Activated CD4-positive, alpha-beta memory T cell treated with anti-CD3 and anti-CD28 coated beads for 36 hours (primary cell): ENCODE measurements around the gene DLGAP1. TPM values are rescaled to one million over a fixed set of nuclear protein-coding genes. Genes with fewer than 3 reads are reported as not detected.

ENCODE experiments used
- CTCF ChIA-PET: fragments of 350-600 bp; sonication (Branson Sonifier 250); formaldehyde crosslinking; loops from one replicate; lab custom pipeline; 2021; ENCODE audit warnings: antibody characterized with exemption, inconsistent platforms; lab: Charles Lee
- POLR2A ChIA-PET: fragments of 350-600 bp; sonication (Branson Sonifier 250); formaldehyde crosslinking; loops from one replicate; lab custom pipeline; 2021; ENCODE audit warnings: antibody characterized with exemption; lab: Charles Lee
- DNase-seq: peaks from one replicate; pipeline ENCODE4 v3.0.0-alpha.2; 2020
- H3K27ac Mint-ChIP-seq: one replicate; pipeline ENCODE4 v1.8.0; 2021; ENCODE audit warnings: mixed read lengths
- H3K27me3 Mint-ChIP-seq: one replicate; pipeline ENCODE4 v1.8.0; 2021; ENCODE audit warnings: mixed read lengths
- H3K36me3 Mint-ChIP-seq: one replicate; pipeline ENCODE4 v1.8.0; 2021; ENCODE audit warnings: mixed read lengths
- H3K4me1 Mint-ChIP-seq: one replicate; pipeline ENCODE4 v1.8.0; 2021; ENCODE audit warnings: low read depth, mixed read lengths
- H3K4me3 Mint-ChIP-seq: one replicate; pipeline ENCODE4 v1.8.0; 2021; ENCODE audit warnings: mild to moderate bottlenecking, mixed read lengths
- H3K9me3 Mint-ChIP-seq: one replicate; pipeline ENCODE4 v1.8.0; 2021; ENCODE audit warnings: mixed read lengths
- intact Hi-C: fragments of 100-400 bp; cut with micrococcal nuclease; formaldehyde crosslinking; loops from one replicate; pipeline ENCODE4 v1.15.1; 2023
- total RNA-seq, 2 experiments: library from RNA; stranded (reverse); gene quantifications; one replicate each; pipeline ENCODE4 v1.2.3, GENCODE V29; 2021

The DLGAP1 gene
- total RNA-seq, 2 experiments from 2014 or later = 0.45 to 1.0 TPM

DNA sequence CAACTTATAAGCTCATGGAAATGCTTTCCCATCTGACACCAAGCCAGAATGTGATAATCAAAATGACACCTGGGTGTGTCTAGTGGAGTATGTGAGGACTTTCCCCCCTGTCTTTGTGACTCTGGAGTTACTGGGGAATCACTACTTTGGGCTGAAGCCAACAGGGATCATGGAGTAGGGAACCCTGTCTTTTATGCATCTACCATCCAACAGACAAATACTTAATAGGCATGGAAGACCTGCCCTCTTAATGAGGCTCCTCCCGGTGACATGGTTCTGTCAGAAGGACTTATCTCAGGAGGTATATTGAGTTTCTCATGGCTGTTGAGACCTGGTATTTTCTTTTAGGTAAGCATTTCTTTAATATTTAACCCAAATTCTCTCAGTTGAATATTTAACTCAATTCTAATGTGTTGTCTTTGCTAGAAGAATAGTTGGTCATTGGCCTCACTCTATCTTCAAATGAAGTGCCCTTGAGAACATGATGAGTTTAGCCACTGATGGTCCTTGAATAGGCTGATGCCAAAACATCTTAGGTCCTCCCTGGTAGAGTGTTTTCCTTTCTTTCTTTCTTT is 963.0 kb downstream of the DLGAP1 start:
- DNase-seq = no peak
- H3K4me1 Mint-ChIP-seq = peaks cover 9% of the 10 kb centered on the region
- no peaks in the 10 kb centered on the region for H3K9me3 Mint-ChIP-seq
- no peaks in the 10 kb centered on the region for H3K36me3 Mint-ChIP-seq
- ChIA-PET POLR2A (no interaction called here), CTCF (interaction anchor here (1.1 to 2.0 kb wide), 2 partner anchors 10 to 175 kb away, joined by 3 to 6 read pairs; no protein-coding TSS in a partner anchor)
- H3K4me3 Mint-ChIP-seq = no peak overlapping the region
- peaks cover 15% of the 10 kb centered on the region for H3K27me3 Mint-ChIP-seq
- no peak overlapping the region for H3K27ac Mint-ChIP-seq
- intact Hi-C loops = no loop called here

DNA sequence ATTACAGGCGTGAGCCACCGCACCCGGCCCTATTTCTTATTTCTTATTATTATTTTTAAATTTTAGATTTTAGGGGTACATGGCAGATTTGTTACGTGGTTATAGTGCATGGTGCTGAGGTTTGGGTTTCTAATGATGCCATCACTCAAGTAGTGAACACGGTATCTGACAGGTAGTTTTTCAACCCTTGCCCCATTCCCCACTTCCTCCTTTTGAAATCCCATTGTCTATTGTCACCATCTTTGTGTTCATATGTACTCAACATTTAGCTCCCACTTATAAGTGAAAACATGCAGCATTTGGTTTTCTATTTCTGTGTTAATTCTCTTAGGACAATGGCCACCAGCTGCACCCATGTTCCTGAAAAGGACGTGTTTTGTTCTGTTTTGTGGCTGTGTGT is 965.6 kb downstream of the DLGAP1 start:
- intact Hi-C loops = loop anchor here (5.0 kb wide), 1 partner anchor 38 kb away; no protein-coding TSS in a partner anchor
- H3K9me3 Mint-ChIP-seq = no peaks in the 10 kb centered on the region
- H3K27ac Mint-ChIP-seq = no peak overlapping the region
- ChIA-PET POLR2A (no interaction called here), CTCF (no interaction called here)
- DNase-seq = no peak
- H3K4me3 Mint-ChIP-seq = no peak overlapping the region
- H3K36me3 Mint-ChIP-seq = no peaks in the 10 kb centered on the region
- H3K4me1 Mint-ChIP-seq = peaks cover 9% of the 10 kb centered on the region
- peaks cover 13% of the 10 kb centered on the region for H3K27me3 Mint-ChIP-seq

DNA sequence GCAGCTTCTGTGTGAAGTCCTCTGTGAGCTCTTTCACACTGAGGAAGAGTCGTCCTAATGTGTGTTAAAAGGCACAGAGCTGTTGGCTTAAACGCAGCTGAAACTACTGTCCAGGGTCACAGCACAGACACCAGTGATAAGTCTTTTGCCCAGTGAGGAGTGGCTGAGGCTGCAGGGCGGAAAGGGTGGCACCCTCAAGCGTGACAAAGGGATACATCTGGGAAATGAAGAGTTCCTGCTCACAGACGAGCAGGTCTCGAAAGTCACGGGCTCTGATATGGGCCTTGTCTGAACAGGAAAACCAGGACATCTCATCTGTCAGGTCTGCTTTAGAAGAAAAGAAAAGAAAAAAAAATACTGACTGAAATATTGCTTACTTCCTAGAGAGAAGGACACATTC is 968.6 kb downstream of the DLGAP1 start:
- POLR2A ChIA-PET = no interaction called here
- no peaks in the 10 kb centered on the region for H3K36me3 Mint-ChIP-seq

DNA sequence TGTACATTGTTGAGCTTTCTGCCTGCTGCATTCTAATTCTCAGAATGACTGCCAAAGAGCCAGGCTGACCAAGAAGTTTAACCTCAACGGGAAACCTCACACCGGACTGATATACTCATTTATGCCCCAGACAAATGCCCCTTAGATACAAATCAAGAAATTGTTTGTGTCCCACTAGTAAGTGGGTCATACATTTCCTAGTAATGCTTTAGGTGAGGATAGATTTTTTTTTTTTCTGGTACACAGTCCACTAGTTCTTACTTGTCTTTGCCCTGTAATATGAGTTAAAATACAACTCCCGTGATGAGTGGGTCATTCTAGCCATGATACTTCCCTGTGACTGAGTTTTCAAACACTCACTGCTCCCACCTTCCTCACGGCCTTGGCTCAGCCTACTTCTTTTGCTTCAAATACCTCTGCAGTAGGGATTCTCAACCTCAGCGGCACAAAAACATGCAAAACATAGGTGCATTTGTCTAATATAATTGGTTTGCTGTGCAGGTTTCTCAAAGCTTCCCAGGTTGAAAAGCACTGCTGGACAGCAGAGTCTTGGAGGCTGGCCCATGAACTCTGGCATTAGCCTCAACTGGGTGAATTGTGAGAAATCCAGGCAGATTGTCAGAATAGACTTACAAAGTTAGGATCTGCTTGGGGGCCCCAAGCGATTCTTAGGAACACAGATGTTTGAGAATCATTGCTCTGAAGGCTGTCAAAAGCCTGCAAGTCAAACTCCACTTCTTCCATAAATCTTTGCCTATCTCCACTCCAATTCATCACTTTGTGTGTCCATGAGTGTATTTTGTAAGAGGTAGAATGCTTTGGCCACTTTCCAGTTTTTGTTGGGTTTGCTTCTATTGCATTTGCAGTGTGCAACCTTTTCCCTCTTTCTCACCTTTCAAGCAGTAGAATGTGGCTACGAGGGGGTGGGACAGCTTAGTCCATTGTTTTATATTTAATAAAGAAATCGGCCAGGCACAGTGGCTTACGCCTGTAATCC is 969.7 kb downstream of the DLGAP1 start:
- ChIA-PET CTCF (interaction anchor here (0.6 to 1.5 kb wide), 2 partner anchors 91 to 101 kb away, joined by 3 to 4 read pairs; no protein-coding TSS in a partner anchor), POLR2A (no interaction called here)
- peaks cover 5% of the 10 kb centered on the region for H3K27me3 Mint-ChIP-seq
- no peaks in the 10 kb centered on the region for H3K36me3 Mint-ChIP-seq
- DNase-seq = peak; percentile 28
- intact Hi-C loops = loop anchor here (5.0 kb wide), 1 partner anchor 42 kb away; no protein-coding TSS in a partner anchor
- H3K4me3 Mint-ChIP-seq = no peak overlapping the region
- H3K4me1 Mint-ChIP-seq = peaks cover 9% of the 10 kb centered on the region
- no peaks in the 10 kb centered on the region for H3K9me3 Mint-ChIP-seq
- H3K27ac Mint-ChIP-seq = no peak overlapping the region

More for the DNA sequence above, 968.6 kb downstream of the DLGAP1 start:
- no peak for DNase-seq
- no peak overlapping the region for H3K4me3 Mint-ChIP-seq
- H3K9me3 Mint-ChIP-seq = no peaks in the 10 kb centered on the region
- intact Hi-C loops = loop anchor here (5.0 kb wide), 1 partner anchor 41 kb away; no protein-coding TSS in a partner anchor
- H3K27me3 Mint-ChIP-seq = peaks cover 5% of the 10 kb centered on the region
- no peak overlapping the region for H3K27ac Mint-ChIP-seq
- CTCF ChIA-PET = interaction anchor here (0.6 kb wide), 1 partner anchor 90 kb away, joined by 3 read pairs; no protein-coding TSS in a partner anchor
- peaks cover 9% of the 10 kb centered on the region for H3K4me1 Mint-ChIP-seq

DNA sequence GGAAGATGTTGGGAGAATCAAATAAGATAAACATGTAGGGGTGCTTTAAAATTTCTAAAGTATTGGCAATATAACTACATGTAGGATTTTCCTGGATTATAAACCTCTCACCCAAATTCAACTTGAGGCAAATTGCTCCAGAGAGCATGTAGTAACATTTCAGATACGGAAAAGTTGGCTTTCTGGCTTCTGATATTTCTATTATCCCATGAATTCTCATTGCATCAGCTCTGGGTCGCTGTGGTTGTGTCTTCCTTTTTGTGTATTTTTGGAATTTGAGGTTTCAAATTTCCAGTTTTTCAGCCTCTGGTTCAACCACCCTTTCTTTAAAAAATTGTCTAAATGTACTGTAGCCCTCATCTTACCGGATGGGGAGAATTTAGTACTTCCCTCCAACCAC is 972.8 kb downstream of the DLGAP1 start:
- no peaks in the 10 kb centered on the region for H3K9me3 Mint-ChIP-seq
- no peak overlapping the region for H3K4me3 Mint-ChIP-seq
- DNase-seq = no peak
- peaks cover 1% of the 10 kb centered on the region for H3K27me3 Mint-ChIP-seq
- ChIA-PET CTCF (interaction anchor here (0.7 to 2.0 kb wide), 12 partner anchors 9 to 185 kb away, joined by 3 to 12 read pairs (median 4); no protein-coding TSS in a partner anchor), POLR2A (no interaction called here)
- no peaks in the 10 kb centered on the region for H3K36me3 Mint-ChIP-seq
- no peak overlapping the region for H3K27ac Mint-ChIP-seq
- intact Hi-C loops = no loop called here
- peaks cover 9% of the 10 kb centered on the region for H3K4me1 Mint-ChIP-seq

DNA sequence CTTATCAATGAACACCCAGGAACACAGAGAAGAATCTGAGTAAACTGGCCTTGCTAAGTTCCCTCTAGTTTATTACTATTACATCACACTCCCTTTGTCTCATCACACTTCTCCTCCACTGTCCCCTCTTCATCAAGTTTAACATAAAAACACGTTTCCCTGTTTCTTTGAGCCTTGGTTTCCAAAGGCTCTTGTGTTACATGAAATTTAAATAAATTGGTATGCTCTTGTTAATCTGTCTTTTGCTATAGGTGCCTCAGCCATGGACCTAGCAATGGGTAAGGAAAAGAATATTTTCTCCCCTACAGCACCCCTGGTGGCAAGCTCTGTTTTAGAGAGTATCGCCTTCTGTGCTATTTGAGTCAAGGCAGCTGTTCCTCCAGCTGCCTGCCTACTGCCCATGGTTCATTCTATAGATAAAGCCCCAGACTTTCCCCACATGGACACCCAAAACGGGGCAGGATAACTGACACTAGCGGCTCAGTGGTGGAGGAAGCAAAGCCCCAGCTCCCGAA is 973.4 kb downstream of the DLGAP1 start:
- no peaks in the 10 kb centered on the region for H3K36me3 Mint-ChIP-seq
- no peak overlapping the region for H3K27ac Mint-ChIP-seq
- CTCF ChIA-PET = interaction anchor here (0.5 to 2.0 kb wide), 13 partner anchors 8 to 475 kb away, joined by 3 to 12 read pairs (median 4); no protein-coding TSS in a partner anchor
- intact Hi-C loops = no loop called here
- peak; percentile 40 for DNase-seq
- H3K4me3 Mint-ChIP-seq = no peak overlapping the region
- peaks cover 9% of the 10 kb centered on the region for H3K4me1 Mint-ChIP-seq
- POLR2A ChIA-PET = no interaction called here
- no peaks in the 10 kb centered on the region for H3K9me3 Mint-ChIP-seq
- H3K27me3 Mint-ChIP-seq = peaks cover 1% of the 10 kb centered on the region

DNA sequence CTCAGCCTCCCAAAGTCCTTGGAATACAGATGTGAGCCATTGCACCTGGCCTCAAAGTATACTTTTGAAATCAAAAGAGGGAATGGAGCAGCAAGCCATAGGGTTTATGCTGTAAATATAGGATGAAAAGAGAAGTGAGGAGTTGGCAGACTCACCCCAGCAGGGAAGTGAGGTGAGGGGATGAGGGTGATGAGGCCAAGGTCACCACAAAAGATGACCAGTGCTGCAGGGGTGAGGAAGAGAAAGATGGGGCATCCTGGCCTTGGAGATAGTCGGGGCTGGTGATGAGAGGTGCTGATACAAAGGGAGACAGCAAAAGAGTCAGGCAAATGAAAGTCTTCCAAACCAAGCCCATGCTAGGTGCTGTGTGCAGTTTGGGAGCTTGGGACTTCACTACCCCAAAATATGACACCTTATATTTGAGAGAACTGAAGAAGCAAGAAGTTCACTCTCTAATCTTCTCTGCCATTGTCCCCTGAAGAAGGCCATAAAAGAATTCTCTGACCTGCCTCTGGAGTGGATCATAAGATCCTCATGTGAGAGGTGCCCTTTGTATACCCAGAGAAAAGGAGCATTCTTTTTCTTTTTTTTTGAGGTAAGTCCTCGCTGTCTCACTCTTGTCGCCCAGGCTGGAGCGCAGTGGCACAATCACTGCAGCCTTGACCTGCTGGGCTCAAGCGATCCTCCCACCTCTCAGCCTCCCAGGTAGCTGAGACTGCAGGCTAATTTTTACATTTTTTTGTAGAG is 974.1 kb downstream of the DLGAP1 start:
- Mint-ChIP-seq H3K9me3 (no peaks in the 10 kb centered on the region), H3K27ac (no peak overlapping the region), H3K27me3 (peaks cover 1% of the 10 kb centered on the region), H3K36me3 (no peaks in the 10 kb centered on the region), H3K4me1 (peaks cover 9% of the 10 kb centered on the region), H3K4me3 (no peak overlapping the region)
- CTCF ChIA-PET = interaction anchor here (0.7 to 2.0 kb wide), 9 partner anchors 7 to 199 kb away, joined by 4 to 12 read pairs (median 5); no protein-coding TSS in a partner anchor
- POLR2A ChIA-PET = no interaction called here
- intact Hi-C loops = no loop called here
- DNase-seq = no peak

DNA sequence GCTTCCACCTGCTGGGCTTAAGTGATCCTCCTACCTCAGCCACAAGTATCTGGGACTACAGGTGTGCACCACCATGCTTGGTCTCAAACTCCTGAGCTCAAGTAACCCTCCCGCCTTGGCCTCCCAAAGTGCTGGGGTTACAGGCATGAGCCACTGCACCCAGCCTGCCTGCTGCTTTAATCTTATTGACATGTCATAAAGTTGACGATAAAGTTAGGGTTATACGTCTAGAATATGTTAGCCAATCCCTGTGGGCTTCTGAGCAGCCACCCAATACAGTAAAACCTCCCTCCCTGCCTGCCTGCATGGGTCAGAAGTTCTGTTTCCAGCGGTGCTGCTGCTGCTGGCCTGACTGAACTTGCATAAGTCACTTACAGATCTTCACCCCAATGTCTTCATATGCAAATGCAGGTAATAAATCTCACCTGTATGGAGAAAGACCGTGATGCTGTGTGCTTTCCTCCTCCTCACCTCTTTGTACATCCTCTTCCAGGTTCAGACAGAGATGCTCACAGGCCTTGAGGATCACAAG is 975.1 kb downstream of the DLGAP1 start:
- Mint-ChIP-seq H3K9me3 (no peaks in the 10 kb centered on the region), H3K27me3 (peaks cover under 1% of the 10 kb centered on the region), H3K27ac (no peak overlapping the region), H3K4me1 (peaks cover 5% of the 10 kb centered on the region), H3K4me3 (no peak overlapping the region), H3K36me3 (peaks cover under 1% of the 10 kb centered on the region)
- no peak for DNase-seq
- intact Hi-C loops = no loop called here
- POLR2A ChIA-PET = no interaction called here
- CTCF ChIA-PET = interaction anchor here (1.6 kb wide), 1 partner anchor 186 kb away, joined by 5 read pairs; no protein-coding TSS in a partner anchor

DNA sequence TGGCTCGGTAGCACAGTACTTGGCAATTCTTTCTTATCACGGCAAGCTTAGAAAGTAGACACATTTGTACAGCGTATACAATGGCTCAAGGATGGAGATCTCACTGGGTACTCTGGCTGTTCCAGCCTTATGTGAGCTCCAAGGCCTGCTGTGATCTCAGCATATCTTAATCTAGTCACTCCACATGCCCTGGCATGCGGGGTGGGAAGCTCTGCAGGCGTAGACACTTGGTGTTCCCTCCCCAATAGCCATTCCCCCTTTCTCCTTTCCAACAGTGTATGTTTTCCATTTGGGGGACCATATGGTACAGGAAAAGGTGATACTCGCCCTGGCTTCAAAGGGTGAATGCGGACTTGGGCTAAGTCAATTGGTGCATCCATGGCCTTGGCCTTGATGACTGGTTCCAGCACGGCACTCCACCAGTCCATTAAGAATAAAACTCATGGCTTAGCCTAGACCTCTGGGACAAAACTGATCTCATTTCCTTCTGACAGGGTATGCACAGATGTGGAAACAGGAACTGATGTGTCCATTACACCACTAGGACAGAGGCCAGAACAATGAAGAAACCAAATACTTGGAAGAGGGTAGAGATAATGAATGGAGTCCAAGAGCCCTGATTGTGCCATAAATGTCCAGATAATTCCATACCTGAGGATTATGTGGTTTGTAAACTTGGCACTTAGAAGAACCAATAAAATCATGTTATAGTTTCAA is 976.7 kb downstream of the DLGAP1 start:
- Mint-ChIP-seq H3K4me1 (peaks cover 7% of the 10 kb centered on the region), H3K36me3 (peaks cover 3% of the 10 kb centered on the region), H3K9me3 (peaks cover 4% of the 10 kb centered on the region), H3K4me3 (no peak overlapping the region), H3K27ac (no peak overlapping the region), H3K27me3 (peaks cover 5% of the 10 kb centered on the region)
- ChIA-PET POLR2A (no interaction called here), CTCF (interaction anchor here (0.5 to 1.6 kb wide), 2 partner anchors 188 to 196 kb away, joined by 3 to 5 read pairs; no protein-coding TSS in a partner anchor)
- DNase-seq = no peak
- intact Hi-C loops = no loop called here

DNA sequence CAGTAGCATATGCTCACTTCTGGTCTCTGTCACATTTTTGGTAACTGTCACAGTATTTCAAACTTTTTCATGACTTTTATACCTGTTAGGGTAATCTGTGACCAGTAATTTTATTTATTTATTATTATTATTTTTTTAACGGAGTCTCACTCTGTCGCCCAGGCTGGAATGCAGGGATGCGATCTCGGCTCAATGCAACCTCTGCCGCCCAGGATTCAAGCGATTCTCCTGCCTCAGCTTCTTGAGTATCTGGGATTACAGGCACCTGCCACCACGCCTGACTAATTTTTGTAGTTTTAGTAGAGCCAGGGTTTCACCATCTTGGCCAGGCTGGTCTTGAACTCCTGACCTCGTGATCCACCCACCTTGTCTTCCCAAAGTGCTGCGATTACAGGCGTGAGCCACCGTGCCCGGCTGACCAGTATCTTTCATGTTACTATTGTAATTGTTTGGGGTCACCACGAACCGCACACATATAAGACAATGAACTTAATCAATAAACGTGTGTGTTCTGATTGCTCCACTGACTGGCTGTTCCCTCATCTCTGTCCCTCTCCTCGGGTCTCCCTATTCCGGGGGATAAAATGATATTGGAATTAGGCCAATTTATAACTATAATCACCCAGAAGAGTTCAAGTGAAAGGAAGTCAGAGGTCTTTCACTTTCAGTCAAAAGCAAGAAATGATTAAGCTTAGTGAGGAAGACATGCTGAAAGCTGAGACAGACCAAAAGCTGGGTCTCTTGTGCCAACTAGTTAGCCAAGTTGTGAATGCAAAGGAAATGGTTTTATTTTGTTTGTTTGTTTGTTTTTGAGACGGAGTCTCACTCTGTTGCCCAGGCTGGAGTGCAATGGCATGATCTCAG is 982.2 kb downstream of the DLGAP1 start:
- Mint-ChIP-seq H3K36me3 (peaks cover 3% of the 10 kb centered on the region), H3K4me3 (peak overlapping the region; percentile 23), H3K27ac (peak overlapping the region; percentile 8), H3K27me3 (peaks cover 5% of the 10 kb centered on the region), H3K9me3 (peaks cover 4% of the 10 kb centered on the region), H3K4me1 (peaks cover 17% of the 10 kb centered on the region)
- DNase-seq = peak; percentile 41
- ChIA-PET CTCF (interaction anchor here (0.6 to 3.0 kb wide), 9 partner anchors 9 to 193 kb away, joined by 3 to 17 read pairs (median 6); no protein-coding TSS in a partner anchor), POLR2A (interaction anchor here (1.0 to 1.7 kb wide), 4 partner anchors 14 to 53 kb away, joined by 3 to 6 read pairs (median 4); no protein-coding TSS in a partner anchor)
- intact Hi-C loops = loop anchor here (1.0 to 5.0 kb wide), 3 partner anchors 14 to 68 kb away; no protein-coding TSS in a partner anchor
